ENCODE results near the gene POSTN. TPM values are rescaled to one million over a fixed set of nuclear protein-coding genes. Genes with fewer than 3 reads are reported as not detected.
"Not testable (repeated sequence)": the region's sequence is repeated elsewhere in the genome, so short reads cannot be mapped to it uniquely, and the experiment has no call there.

Gene POSTN
- total RNA-seq, 2 donors from 2014 or later: not detected

GRCh38 chr13:37585541-37585940, 13.0 kb downstream of the POSTN start:
- ATAC-seq: no peak
- no peaks in the 10 kb centered on the region for H3K9me3 ChIP-seq (ENCODE audit: control insufficient read depth, low read length, poor library complexity, severe bottlenecking)
- H3K27me3 Mint-ChIP-seq: no peaks in the 10 kb centered on the region
- no peak overlapping the region for H3K27ac Mint-ChIP-seq
- H3K36me3 Mint-ChIP-seq (ENCODE audit: low read depth): no peaks in the 10 kb centered on the region
- no peak overlapping the region for H3K4me3 Mint-ChIP-seq
- H3K4me1 Mint-ChIP-seq: no peaks in the 10 kb centered on the region
- DNase-seq: no peak

DNA sequence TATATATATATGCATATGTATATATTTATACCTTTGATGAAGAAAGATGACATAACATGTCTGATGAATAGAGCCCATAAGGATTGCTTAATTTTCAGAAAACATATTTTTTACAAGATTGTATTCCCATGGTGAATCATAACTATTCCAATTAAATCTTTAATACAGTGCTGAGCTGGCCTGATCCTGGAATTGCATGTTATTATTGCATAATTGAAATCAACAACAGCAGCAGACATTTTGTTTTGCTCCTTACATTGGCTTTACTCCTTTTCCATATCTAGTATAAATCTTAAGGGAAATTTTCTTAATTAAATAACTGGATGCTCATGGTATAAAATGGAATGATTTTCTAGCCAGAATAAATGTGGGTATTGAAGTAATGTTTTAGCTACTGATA, 22.0 kb downstream of the POSTN start:
- Mint-ChIP-seq H3K27ac (no peak overlapping the region), H3K27me3 (no peaks in the 10 kb centered on the region), H3K4me3 (no peak overlapping the region), H3K36me3 (ENCODE audit: low read depth) (no peaks in the 10 kb centered on the region), H3K4me1 (no peaks in the 10 kb centered on the region)
- ATAC-seq: no peak
- H3K9me3 ChIP-seq (ENCODE audit: control insufficient read depth, low read length, poor library complexity, severe bottlenecking): no peaks in the 10 kb centered on the region
- DNase-seq: no peak

- Mint-ChIP-seq H3K4me3 (no peak overlapping the region), H3K27me3 (no peaks in the 10 kb centered on the region), H3K27ac (no peak overlapping the region), H3K36me3 (ENCODE audit: low read depth) (no peaks in the 10 kb centered on the region), H3K4me1 (no peaks in the 10 kb centered on the region)
- no peaks in the 10 kb centered on the region for H3K9me3 ChIP-seq (ENCODE audit: control insufficient read depth, low read length, poor library complexity, severe bottlenecking)
- DNase-seq (no peak), ATAC-seq (no peak)
Measured at GRCh38 chr13:37565425-37565824, 33.1 kb downstream of the POSTN start.

DNA sequence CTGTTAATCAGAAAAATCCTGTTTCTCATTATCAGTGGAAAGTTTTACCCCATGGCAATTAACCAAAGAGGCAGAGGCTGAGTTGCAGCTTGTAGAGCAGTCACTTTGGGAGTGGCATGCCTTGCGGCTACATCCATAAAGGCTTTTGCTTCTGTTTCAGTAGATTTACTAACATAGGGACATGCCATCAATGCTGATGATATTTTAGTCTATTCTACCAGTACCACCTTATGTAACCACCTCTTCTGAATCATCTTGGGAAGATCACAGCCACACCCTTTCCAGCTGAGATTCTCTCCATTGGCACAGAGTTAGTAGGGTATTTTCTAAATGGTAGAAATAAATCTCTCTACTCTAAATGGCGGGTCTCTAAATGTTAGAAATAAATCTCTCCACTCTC, 37.5 kb downstream of the POSTN start:
- Mint-ChIP-seq H3K27me3 (no peaks in the 10 kb centered on the region), H3K4me3 (no peak overlapping the region), H3K36me3 (ENCODE audit: low read depth) (no peaks in the 10 kb centered on the region), H3K27ac (no peak overlapping the region), H3K4me1 (no peaks in the 10 kb centered on the region)
- DNase-seq: no peak
- no peak for ATAC-seq
- H3K9me3 ChIP-seq (ENCODE audit: control insufficient read depth, low read length, poor library complexity, severe bottlenecking): no peaks in the 10 kb centered on the region

DNA sequence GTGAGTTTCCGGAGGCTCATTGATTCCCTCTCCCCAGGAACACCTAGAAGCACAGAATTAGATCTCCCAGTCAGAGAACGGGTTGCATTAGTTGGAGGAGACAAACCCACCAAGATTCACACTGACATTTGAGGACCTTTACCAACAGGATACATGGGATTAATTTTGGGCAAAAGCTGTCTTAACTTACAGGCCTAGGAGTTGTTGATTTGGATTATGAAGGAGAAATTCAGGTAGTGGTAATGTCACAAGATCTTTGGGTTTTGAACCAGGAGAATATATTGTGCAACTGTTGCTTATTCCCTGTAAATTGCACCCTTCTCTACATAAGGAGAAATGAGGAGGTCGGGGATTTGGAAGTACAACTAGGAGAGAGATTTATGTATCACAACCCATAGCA, 38.0 kb downstream of the POSTN start:
- H3K9me3 ChIP-seq (ENCODE audit: control insufficient read depth, low read length, poor library complexity, severe bottlenecking): no peaks in the 10 kb centered on the region
- no peak for ATAC-seq
- H3K36me3 Mint-ChIP-seq (ENCODE audit: low read depth): no peaks in the 10 kb centered on the region
- no peaks in the 10 kb centered on the region for H3K4me1 Mint-ChIP-seq
- H3K4me3 Mint-ChIP-seq: no peak overlapping the region
- DNase-seq: no peak
- no peak overlapping the region for H3K27ac Mint-ChIP-seq
- H3K27me3 Mint-ChIP-seq: no peaks in the 10 kb centered on the region

DNA sequence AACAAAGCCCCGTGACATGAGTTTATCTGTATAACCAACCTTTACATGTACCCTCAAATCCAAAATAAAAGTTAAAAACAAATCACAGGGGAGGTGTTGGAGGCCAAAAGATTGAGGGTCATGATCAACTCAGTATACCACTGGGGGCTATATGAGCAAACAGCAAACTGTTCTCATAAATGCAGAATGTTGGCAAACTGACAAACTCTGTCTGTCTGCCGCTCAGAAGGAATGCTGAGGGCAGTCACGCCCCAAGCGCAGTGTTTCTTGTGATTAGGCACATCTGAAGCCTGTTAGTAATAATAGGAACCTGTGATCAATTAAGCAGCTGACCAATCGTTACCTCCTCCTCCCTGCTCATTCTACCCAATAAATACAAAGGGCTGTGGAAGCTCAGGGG, 39.8 kb downstream of the POSTN start:
- H3K27me3 Mint-ChIP-seq; ATAC-seq; H3K9me3 ChIP-seq (ENCODE audit: control insufficient read depth, low read length, poor library complexity, severe bottlenecking); H3K4me1 Mint-ChIP-seq; H3K4me3 Mint-ChIP-seq; DNase-seq; H3K36me3 Mint-ChIP-seq (ENCODE audit: low read depth); H3K27ac Mint-ChIP-seq: not testable (repeated sequence)

DNA sequence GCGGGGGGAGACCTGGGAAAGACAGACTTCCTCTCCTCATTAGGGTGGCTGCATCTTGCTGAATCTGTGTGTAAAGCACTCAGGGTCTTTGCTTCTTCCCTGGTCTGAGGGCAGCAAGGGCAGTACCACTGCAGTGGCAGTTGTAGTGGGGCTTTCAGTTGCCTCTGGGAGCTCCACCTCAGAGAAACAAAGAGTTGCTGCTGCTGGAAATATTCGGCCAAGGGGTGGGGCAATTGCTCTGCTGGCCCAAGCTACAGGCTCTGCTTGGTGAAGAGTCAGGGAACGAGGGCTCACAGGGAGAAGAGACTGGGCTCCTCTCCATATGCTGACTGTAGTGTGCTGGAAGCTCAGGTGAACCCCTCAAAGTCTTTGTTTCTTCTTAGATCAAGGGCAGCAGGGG, 52.5 kb downstream of the POSTN start:
- DNase-seq (no peak), ATAC-seq (no peak)
- no peaks in the 10 kb centered on the region for H3K36me3 Mint-ChIP-seq (ENCODE audit: low read depth)
- H3K4me3 Mint-ChIP-seq: no peak overlapping the region
- H3K4me1 Mint-ChIP-seq: no peaks in the 10 kb centered on the region
- no peak overlapping the region for H3K27ac Mint-ChIP-seq
- H3K27me3 Mint-ChIP-seq: no peaks in the 10 kb centered on the region
- H3K9me3 ChIP-seq (ENCODE audit: control insufficient read depth, low read length, poor library complexity, severe bottlenecking): no peaks in the 10 kb centered on the region

GRCh38 chr13:37544995-37545394, 53.6 kb downstream of the POSTN start:
- H3K9me3 ChIP-seq (ENCODE audit: control insufficient read depth, low read length, poor library complexity, severe bottlenecking): no peaks in the 10 kb centered on the region
- Mint-ChIP-seq H3K4me1 (no peaks in the 10 kb centered on the region), H3K27ac (no peak overlapping the region), H3K36me3 (ENCODE audit: low read depth) (no peaks in the 10 kb centered on the region), H3K4me3 (no peak overlapping the region), H3K27me3 (no peaks in the 10 kb centered on the region)
- ATAC-seq (no peak), DNase-seq (no peak)

GRCh38 chr13:37539976-37540605, 58.5 kb downstream of the POSTN start:
- ATAC-seq (no peak), DNase-seq (no peak)
- no peaks in the 10 kb centered on the region for H3K9me3 ChIP-seq (ENCODE audit: control insufficient read depth, low read length, poor library complexity, severe bottlenecking)
- H3K4me3 Mint-ChIP-seq: no peak overlapping the region
- H3K36me3 Mint-ChIP-seq (ENCODE audit: low read depth): no peaks in the 10 kb centered on the region
- H3K4me1 Mint-ChIP-seq: no peaks in the 10 kb centered on the region
- no peak overlapping the region for H3K27ac Mint-ChIP-seq
- no peaks in the 10 kb centered on the region for H3K27me3 Mint-ChIP-seq

DNA sequence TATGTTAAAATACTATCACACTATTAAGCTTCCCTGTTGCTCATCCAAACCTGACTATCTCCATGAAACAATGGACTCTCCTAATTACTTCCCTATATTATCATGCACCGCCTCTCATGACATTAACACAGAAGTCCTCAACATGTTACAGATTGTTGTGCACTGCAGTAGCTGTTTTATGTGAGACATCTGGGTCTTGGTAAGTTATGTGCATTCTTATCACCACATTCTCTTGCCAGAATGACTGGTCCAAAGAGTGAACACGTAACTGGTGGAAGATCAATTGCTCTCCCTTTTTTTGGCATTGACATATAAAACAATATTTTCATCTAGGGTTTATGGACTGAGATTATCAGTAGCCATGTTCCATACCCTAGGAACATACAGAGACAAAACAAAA, 59.4 kb downstream of the POSTN start:
- H3K4me1 Mint-ChIP-seq: no peaks in the 10 kb centered on the region
- no peaks in the 10 kb centered on the region for H3K9me3 ChIP-seq (ENCODE audit: control insufficient read depth, low read length, poor library complexity, severe bottlenecking)
- H3K36me3 Mint-ChIP-seq (ENCODE audit: low read depth): no peaks in the 10 kb centered on the region
- no peaks in the 10 kb centered on the region for H3K27me3 Mint-ChIP-seq
- DNase-seq (no peak), ATAC-seq (no peak)
- no peak overlapping the region for H3K4me3 Mint-ChIP-seq
- no peak overlapping the region for H3K27ac Mint-ChIP-seq

- H3K4me3 Mint-ChIP-seq: no peak overlapping the region
- H3K9me3 ChIP-seq (ENCODE audit: control insufficient read depth, low read length, poor library complexity, severe bottlenecking): no peaks in the 10 kb centered on the region
- no peak overlapping the region for H3K27ac Mint-ChIP-seq
- no peaks in the 10 kb centered on the region for H3K36me3 Mint-ChIP-seq (ENCODE audit: low read depth)
- ATAC-seq (no peak), DNase-seq (no peak)
- H3K4me1 Mint-ChIP-seq: no peaks in the 10 kb centered on the region
- no peaks in the 10 kb centered on the region for H3K27me3 Mint-ChIP-seq
Measured at GRCh38 chr13:37535501-37535900, 63.1 kb downstream of the POSTN start.

GRCh38 chr13:37534676-37535075, 63.9 kb downstream of the POSTN start:
- Mint-ChIP-seq H3K4me3 (no peak overlapping the region), H3K36me3 (ENCODE audit: low read depth) (no peaks in the 10 kb centered on the region), H3K27ac (no peak overlapping the region), H3K27me3 (no peaks in the 10 kb centered on the region), H3K4me1 (no peaks in the 10 kb centered on the region)
- ATAC-seq (no peak), DNase-seq (no peak)
- no peaks in the 10 kb centered on the region for H3K9me3 ChIP-seq (ENCODE audit: control insufficient read depth, low read length, poor library complexity, severe bottlenecking)

DNA sequence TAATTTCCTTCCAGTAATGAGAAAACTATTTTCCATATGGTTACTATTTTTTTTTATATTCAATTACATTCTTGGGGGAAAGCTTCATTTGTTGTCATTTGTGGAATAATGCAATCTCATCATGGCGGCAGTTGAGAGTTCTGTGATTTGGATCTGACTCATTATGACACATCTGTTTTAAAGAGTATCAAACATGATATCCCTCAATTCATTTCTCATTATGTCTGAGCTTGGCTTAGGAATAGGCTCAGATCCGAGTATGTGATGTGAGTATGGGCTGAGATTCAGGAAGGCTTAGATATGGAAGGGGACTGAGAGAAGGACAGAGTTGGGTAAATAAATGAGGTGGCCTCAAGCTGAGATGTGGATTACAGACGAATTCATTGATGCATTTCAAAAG, 64.4 kb downstream of the POSTN start:
- DNase-seq: no peak
- H3K4me1 Mint-ChIP-seq: no peaks in the 10 kb centered on the region
- H3K27me3 Mint-ChIP-seq: no peaks in the 10 kb centered on the region
- no peak for ATAC-seq
- H3K4me3 Mint-ChIP-seq: no peak overlapping the region
- no peaks in the 10 kb centered on the region for H3K9me3 ChIP-seq (ENCODE audit: control insufficient read depth, low read length, poor library complexity, severe bottlenecking)
- H3K27ac Mint-ChIP-seq: no peak overlapping the region
- no peaks in the 10 kb centered on the region for H3K36me3 Mint-ChIP-seq (ENCODE audit: low read depth)

- H3K4me3 Mint-ChIP-seq: no peak overlapping the region
- no peaks in the 10 kb centered on the region for H3K4me1 Mint-ChIP-seq
- no peak overlapping the region for H3K27ac Mint-ChIP-seq
- DNase-seq: no peak
- no peaks in the 10 kb centered on the region for H3K27me3 Mint-ChIP-seq
- ATAC-seq: no peak
- H3K9me3 ChIP-seq (ENCODE audit: control insufficient read depth, low read length, poor library complexity, severe bottlenecking): no peaks in the 10 kb centered on the region
- H3K36me3 Mint-ChIP-seq (ENCODE audit: low read depth): no peaks in the 10 kb centered on the region
Measured at GRCh38 chr13:37531049-37531448, 67.5 kb downstream of the POSTN start.
